H9 (cell line): ENCODE results near the gene ZBTB38. TPM values are rescaled to one million over a fixed set of nuclear protein-coding genes. Genes with fewer than 3 reads are reported as not detected.

ENCODE experiments used
- DNase-seq: peaks from one replicate; pipeline ENCODE4 v3.0.0-alpha.2; 2017
- H2AFZ ChIP-seq: one replicate; pipeline ENCODE4 v1.6.1; 2013; ENCODE audit warnings: mild to moderate bottlenecking, low read length, control low read depth, moderate library complexity
- H2AK5ac ChIP-seq: 2 replicates; pipeline ENCODE4 v1.6.1; 2013; ENCODE audit warnings: low read length, control low read depth, mixed read lengths; ENCODE audit not compliant: insufficient read length
- H2BK120ac ChIP-seq: one replicate; pipeline ENCODE4 v1.6.1; 2013; ENCODE audit warnings: low read depth, mild to moderate bottlenecking, low read length, control low read depth, inconsistent platforms; ENCODE audit not compliant: poor library complexity, severe bottlenecking
- H2BK12ac ChIP-seq: 2 replicates; pipeline ENCODE4 v1.6.1; 2013; ENCODE audit warnings: low read length, control low read depth, mixed read lengths, low read depth; ENCODE audit not compliant: insufficient read length
- H2BK15ac ChIP-seq: 2 replicates; pipeline ENCODE4 v1.6.1; 2013; ENCODE audit warnings: low read depth, low read length, control low read depth
- H2BK20ac ChIP-seq: one replicate; pipeline ENCODE4 v1.6.1; 2013; ENCODE audit warnings: low read depth, mild to moderate bottlenecking, low read length, control low read depth, inconsistent platforms; ENCODE audit not compliant: poor library complexity, severe bottlenecking
- H2BK5ac ChIP-seq: 2 replicates; pipeline ENCODE4 v1.6.1; 2013; ENCODE audit warnings: low read length, control low read depth, mixed read lengths; ENCODE audit not compliant: insufficient read length
- H3K14ac ChIP-seq: 2 replicates; pipeline ENCODE4 v1.6.1; 2013; ENCODE audit warnings: low read length, control low read depth; ENCODE audit not compliant: insufficient read depth
- H3K18ac ChIP-seq: 2 replicates; pipeline ENCODE4 v1.6.1; 2013; ENCODE audit warnings: low read depth, mild to moderate bottlenecking, mixed read lengths, low read length, control low read depth; ENCODE audit not compliant: insufficient read length
- H3K23ac ChIP-seq: 2 replicates; pipeline ENCODE4 v1.6.1; 2013; ENCODE audit warnings: low read length, control low read depth, mixed read lengths, low read depth; ENCODE audit not compliant: insufficient read length
- H3K23me2 ChIP-seq: 2 replicates; pipeline ENCODE4 v1.6.1; 2013; ENCODE audit warnings: low read depth, mild to moderate bottlenecking, mixed read lengths, low read length, control low read depth; ENCODE audit not compliant: insufficient read length, poor library complexity, severe bottlenecking
- H3K27ac ChIP-seq: 2 replicates; pipeline ENCODE4 v1.5.1; 2013; ENCODE audit warnings: low read length, control low read depth, mixed read lengths, low read depth; ENCODE audit not compliant: insufficient read length
- H3K27me3 ChIP-seq: 2 replicates; pipeline ENCODE4 v1.6.1; 2013; ENCODE audit warnings: low read length, control low read depth, inconsistent platforms; ENCODE audit not compliant: insufficient read depth
- H3K4ac ChIP-seq: 2 replicates; pipeline ENCODE4 v1.6.1; 2013; ENCODE audit warnings: low read depth, mild to moderate bottlenecking, control low read depth, inconsistent platforms, low read length, moderate library complexity
- H3K4me1 ChIP-seq: 2 replicates; pipeline ENCODE4 v1.6.1; 2013; ENCODE audit warnings: low read length, control low read depth, inconsistent platforms; ENCODE audit not compliant: insufficient read depth
- H3K4me2 ChIP-seq: 2 replicates; pipeline ENCODE4 v1.6.1; 2013; ENCODE audit warnings: low read length, control low read depth, mixed read lengths; ENCODE audit not compliant: insufficient read length, insufficient read depth
- H3K56ac ChIP-seq: 2 replicates; pipeline ENCODE4 v1.6.1; 2013; ENCODE audit warnings: low read depth, mild to moderate bottlenecking, mixed read lengths, low read length, control low read depth; ENCODE audit not compliant: insufficient read length
- H3K79me1 ChIP-seq: 2 replicates; pipeline ENCODE4 v1.6.1; 2013; ENCODE audit warnings: low read depth, mild to moderate bottlenecking, moderate library complexity, low read length, control low read depth, inconsistent platforms; ENCODE audit not compliant: insufficient read depth, poor library complexity, severe bottlenecking
- H3K79me2 ChIP-seq: 2 replicates; pipeline ENCODE4 v1.6.1; 2013; ENCODE audit warnings: low read length, control low read depth, inconsistent platforms; ENCODE audit not compliant: insufficient read depth
- H3K9ac ChIP-seq: 2 replicates; pipeline ENCODE4 v1.6.1; 2013; ENCODE audit warnings: low read length, control low read depth, mixed read lengths; ENCODE audit not compliant: insufficient read length; ENCODE audit errors: extremely low read depth
- H3K9me3 ChIP-seq: one replicate; pipeline ENCODE4 v1.6.1; 2013; ENCODE audit warnings: low read depth, low read length, inconsistent platforms; ENCODE audit not compliant: control insufficient read depth
- H3T11ph ChIP-seq: one replicate; pipeline ENCODE4 v1.6.1; 2013; ENCODE audit warnings: mild to moderate bottlenecking, low read length, control low read depth, inconsistent platforms
- H4K20me1 ChIP-seq: one replicate; pipeline ENCODE4 v1.6.1; 2013; ENCODE audit not compliant: control insufficient read depth, insufficient read length, insufficient read depth
- H4K5ac ChIP-seq: 2 replicates; pipeline ENCODE4 v1.6.1; 2013; ENCODE audit warnings: low read depth, mild to moderate bottlenecking, mixed read lengths, low read length, control low read depth; ENCODE audit not compliant: insufficient read length
- H4K8ac ChIP-seq: replicated peaks from 2 replicates; pipeline ENCODE4 v1.6.1; 2013; ENCODE audit warnings: low read length, control low read depth, mixed read lengths, low read depth; ENCODE audit not compliant: insufficient read length
- H4K91ac ChIP-seq: 2 replicates; pipeline ENCODE4 v1.6.1; 2013; ENCODE audit warnings: low read depth, mild to moderate bottlenecking, moderate library complexity, mixed read lengths, low read length, control low read depth; ENCODE audit not compliant: insufficient read length
- H3K27ac Mint-ChIP-seq, 3 experiments: 2 replicates in 2 of 3; 3 replicates in 1 of 3; pipeline ENCODE4 v1.8.0; 2020 to 2021; ENCODE audit warnings: mixed read lengths in 3 of 3, mild to moderate bottlenecking in 1 of 3, moderate library complexity in 1 of 3
- H3K27me3 Mint-ChIP-seq: 2 replicates; pipeline ENCODE4 v1.8.0; 2021; ENCODE audit warnings: low read depth, mild to moderate bottlenecking, moderate library complexity, mixed read lengths
- H3K36me3 Mint-ChIP-seq, 3 experiments: 2 replicates in 2 of 3; 3 replicates in 1 of 3; pipeline ENCODE4 v1.8.0; 2020 to 2021; ENCODE audit warnings: low read depth in 3 of 3, mixed read lengths in 3 of 3; ENCODE audit not compliant: insufficient read depth in 1 of 3
- H3K4me1 Mint-ChIP-seq, 2 experiments: 2 replicates each; pipeline ENCODE4 v1.8.0; 2020; ENCODE audit warnings: mixed read lengths in 2 of 2
- H3K4me3 Mint-ChIP-seq, 2 experiments: 2 replicates in 1 of 2; 3 replicates in 1 of 2; pipeline ENCODE4 v1.8.0; 2020 to 2021; ENCODE audit warnings: mild to moderate bottlenecking in 2 of 2, mixed read lengths in 2 of 2, moderate library complexity in 1 of 2
- H3K9me3 Mint-ChIP-seq, 2 experiments: 2 replicates in 1 of 2; 3 replicates in 1 of 2; pipeline ENCODE4 v1.8.0; 2020; ENCODE audit warnings: mild to moderate bottlenecking in 2 of 2, mixed read lengths in 2 of 2, moderate library complexity in 1 of 2
- CTCF ChIP-seq: fragments of 200-600 bp; sonication (generic); conservative IDR thresholded peaks from 3 replicates; pipeline ENCODE4 v1.8.0; 2021; ENCODE audit warnings: antibody characterized with exemption, mild to moderate bottlenecking
- WGBS: extraction: QIAGEN DNeasy Blood & Tissue Kit; methylation state at CpG from one replicate; pipeline ENCODE4 v1.1.7; 2013; ENCODE audit warnings: missing lambda C conversion rate, low lambda C conversion rate, mixed read lengths; ENCODE audit not compliant: insufficient read length; ENCODE audit errors: extremely low coverage; 5-methylcytosine and 5-hydroxymethylcytosine counted together
- total RNA-seq: library from RNA; stranded (reverse); gene quantifications from 2 replicates; pipeline ENCODE4 v1.2.1, GENCODE V29; 2021

The ZBTB38 gene
- total RNA-seq, 1 experiment from 2014 or later: 14.6 TPM

- no peaks in the 10 kb centered on the region for H3K79me1 ChIP-seq
- H2BK15ac ChIP-seq: no peak overlapping the region
- no peaks in the 10 kb centered on the region for H4K20me1 ChIP-seq
- H3K4me1 ChIP-seq: no peaks in the 10 kb centered on the region; the same call in 1 of the 2 replicates
- H3K27ac ChIP-seq: no peak overlapping the region
- H3K4me2 ChIP-seq: no peak overlapping the region
- H4K8ac ChIP-seq: no peak overlapping the region
- H3K56ac ChIP-seq: no peak overlapping the region
- H3K23ac ChIP-seq: no peak overlapping the region
- WGBS: no CpG with 5 or more reads among the region's 5 CpGs
- no peak overlapping the region for H3K18ac ChIP-seq
- no peak overlapping the region for H3T11ph ChIP-seq
- no peak overlapping the region for H3K14ac ChIP-seq
- no peak overlapping the region for H3K4me3 Mint-ChIP-seq
- no peak overlapping the region for H2AK5ac ChIP-seq
- no peaks in the 10 kb centered on the region for H3K36me3 Mint-ChIP-seq
- H3K27me3 ChIP-seq: no peaks in the 10 kb centered on the region
- no peak overlapping the region for H2BK12ac ChIP-seq
- H2BK20ac ChIP-seq: no peak overlapping the region
- no peak overlapping the region for H4K5ac ChIP-seq
- H3K4ac ChIP-seq: no peak overlapping the region
- H3K27me3 Mint-ChIP-seq: no peaks in the 10 kb centered on the region
- H3K27ac Mint-ChIP-seq: no peak overlapping the region
- no peak for DNase-seq
- peaks cover 16 to 18% of the 10 kb centered on the region in 2 experiments for H3K4me1 Mint-ChIP-seq
- no peaks in the 10 kb centered on the region for H3K23me2 ChIP-seq
- no peak overlapping the region for H2BK5ac ChIP-seq
- no peak overlapping the region for H3K9ac ChIP-seq
- H2BK120ac ChIP-seq: no peak overlapping the region
- H2AFZ ChIP-seq: no peak overlapping the region
- no peaks in the 10 kb centered on the region for H3K9me3 Mint-ChIP-seq
- TF ChIP-seq CTCF: no peak
- H4K91ac ChIP-seq: no peak overlapping the region
- no peaks in the 10 kb centered on the region for H3K9me3 ChIP-seq
- no peaks in the 10 kb centered on the region for H3K79me2 ChIP-seq
Measured at GRCh38 chr3:141352262-141352984, 15.9 kb upstream of the ZBTB38 start.
